Esophagus squamous epithelium (tissue), 5 donors: ENCODE measurements around the gene NID2. TPM values are rescaled to one million over a fixed set of nuclear protein-coding genes. Genes with fewer than 3 reads are reported as not detected.

Experiments
- DNase-seq: peaks from one replicate; lab custom pipeline; 2025; lab: John Stamatoyannopoulos, UW
- H3K27ac ChIP-seq, 4 donors: fragments of 200-600 bp; sonication (generic); one replicate each; pipeline ENCODE4 v1.5.1; 2016 to 2019; ENCODE audit warnings: mild to moderate bottlenecking in 1 of 4
- H3K27me3 ChIP-seq, 4 donors: fragments of 200-600 bp; sonication (generic); 1 replicate in 3 of 4; 2 replicates in 1 of 4; pipeline versions ENCODE4 v1.5.1 to v1.6.0; 2017 to 2021; ENCODE audit warnings: antibody characterized with exemption in 1 of 4
- H3K36me3 ChIP-seq, 3 donors: fragments of 200-600 bp; sonication (generic); one replicate each; pipeline ENCODE4 v1.5.1; 2016 to 2019
- H3K4me1 ChIP-seq, 3 donors: fragments of 200-600 bp; sonication (generic); one replicate each; pipeline ENCODE4 v1.5.1; 2017 to 2019
- H3K4me3 ChIP-seq, 4 donors: fragments of 200-600 bp; sonication (generic); 1 replicate in 3 of 4; 2 replicates in 1 of 4; pipeline ENCODE4 v1.5.1; 2016 to 2019; ENCODE audit warnings: mild to moderate bottlenecking in 2 of 4, moderate library complexity in 1 of 4
- H3K9me3 ChIP-seq, 3 donors: fragments of 200-600 bp; sonication (generic); one replicate each; pipeline ENCODE4 v1.5.1; 2016 to 2019
- POLR2A ChIP-seq, 4 donors: fragments of 450-650 bp; IDR thresholded peaks; one replicate each; pipeline ENCODE4 v1.6.1; 2017; ENCODE audit warnings: antibody characterized with exemption in 4 of 4, mild to moderate bottlenecking in 4 of 4, moderate library complexity in 3 of 4
- WGBS, 2 donors: methylation state at CpG; one replicate each; pipeline ENCODE4 v1.1.5; 2018; 5-methylcytosine and 5-hydroxymethylcytosine counted together
- intact Hi-C: fragments of 100-400 bp; cut with DNase I; formaldehyde crosslinking; loops from one replicate; pipeline ENCODE4 v1.15.0; 2022
- total RNA-seq, 4 donors: library from RNA; depleted of rRNA; stranded (reverse); fragments of >200 nt; gene quantifications; one replicate each; pipeline ENCODE4 v1.1.0, GENCODE V29; 2016
- TF ChIP-seq, protein P1 (sequence below), 6 experiments: fragments of 450-650 bp in 4 of 6; fragments of 200-600 bp in 2 of 6; sonication (generic) in 2 of 6; IDR thresholded peaks; one replicate each; pipeline ENCODE4 v1.5.1; 2016 to 2019; ENCODE audit warnings: antibody characterized with exemption in 6 of 6, mild to moderate bottlenecking in 4 of 6, moderate library complexity in 4 of 6
- donor health status: DM: yes; HTN: yes; CAD: no.

NID2 gene
- total RNA-seq, 4 donors from 2014 or later = 0.91 to 12.2 (median 3.2) TPM

DNA sequence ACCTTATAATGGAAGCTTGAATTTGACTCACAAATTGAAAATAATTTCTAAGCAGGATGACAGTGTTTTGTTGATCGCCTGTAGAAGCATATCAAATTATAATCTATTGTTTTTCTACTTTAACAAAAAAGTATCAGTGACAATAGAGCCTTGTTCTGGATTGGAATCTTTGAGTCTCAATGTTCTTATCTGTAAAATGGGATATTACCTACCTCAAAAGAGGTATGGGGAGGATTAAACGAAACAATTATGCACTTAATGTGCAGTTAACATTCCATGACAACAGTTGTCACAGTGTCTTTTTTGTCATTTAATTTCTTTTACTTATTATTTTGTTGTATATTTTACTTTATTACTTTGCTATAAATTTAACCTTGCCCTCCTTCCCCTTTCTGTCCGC, 78.4 kb downstream of the NID2 start:
- H3K27me3 ChIP-seq = no peaks in the 10 kb centered on the region
- intact Hi-C loops = no loop called here
- WGBS, 2 donors = 62 to 74% methylated on average over 3 of the region's 3 CpGs
- peak overlapping the region; percentile 85 to 97 (median 90) for H3K4me3 ChIP-seq
- H3K4me1 ChIP-seq = peaks cover 5 to 43% (median 10%) of the 10 kb centered on the region in 3 donors
- peak overlapping the region in 1 of 4 donors; percentile 94 for H3K27ac ChIP-seq
- H3K36me3 ChIP-seq = peaks cover 0 to 45% (median 0%) of the 10 kb centered on the region in 3 donors
- no peak for DNase-seq
- no peaks in the 10 kb centered on the region for H3K9me3 ChIP-seq
- no peak for TF ChIP-seq POLR2A (IDR thresholded peaks at IDR 0.05)
- TF ChIP-seq, protein P1, sequence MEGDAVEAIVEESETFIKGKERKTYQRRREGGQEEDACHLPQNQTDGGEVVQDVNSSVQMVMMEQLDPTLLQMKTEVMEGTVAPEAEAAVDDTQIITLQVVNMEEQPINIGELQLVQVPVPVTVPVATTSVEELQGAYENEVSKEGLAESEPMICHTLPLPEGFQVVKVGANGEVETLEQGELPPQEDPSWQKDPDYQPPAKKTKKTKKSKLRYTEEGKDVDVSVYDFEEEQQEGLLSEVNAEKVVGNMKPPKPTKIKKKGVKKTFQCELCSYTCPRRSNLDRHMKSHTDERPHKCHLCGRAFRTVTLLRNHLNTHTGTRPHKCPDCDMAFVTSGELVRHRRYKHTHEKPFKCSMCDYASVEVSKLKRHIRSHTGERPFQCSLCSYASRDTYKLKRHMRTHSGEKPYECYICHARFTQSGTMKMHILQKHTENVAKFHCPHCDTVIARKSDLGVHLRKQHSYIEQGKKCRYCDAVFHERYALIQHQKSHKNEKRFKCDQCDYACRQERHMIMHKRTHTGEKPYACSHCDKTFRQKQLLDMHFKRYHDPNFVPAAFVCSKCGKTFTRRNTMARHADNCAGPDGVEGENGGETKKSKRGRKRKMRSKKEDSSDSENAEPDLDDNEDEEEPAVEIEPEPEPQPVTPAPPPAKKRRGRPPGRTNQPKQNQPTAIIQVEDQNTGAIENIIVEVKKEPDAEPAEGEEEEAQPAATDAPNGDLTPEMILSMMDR (IDR thresholded peaks at IDR 0.05) = no peak

DNA sequence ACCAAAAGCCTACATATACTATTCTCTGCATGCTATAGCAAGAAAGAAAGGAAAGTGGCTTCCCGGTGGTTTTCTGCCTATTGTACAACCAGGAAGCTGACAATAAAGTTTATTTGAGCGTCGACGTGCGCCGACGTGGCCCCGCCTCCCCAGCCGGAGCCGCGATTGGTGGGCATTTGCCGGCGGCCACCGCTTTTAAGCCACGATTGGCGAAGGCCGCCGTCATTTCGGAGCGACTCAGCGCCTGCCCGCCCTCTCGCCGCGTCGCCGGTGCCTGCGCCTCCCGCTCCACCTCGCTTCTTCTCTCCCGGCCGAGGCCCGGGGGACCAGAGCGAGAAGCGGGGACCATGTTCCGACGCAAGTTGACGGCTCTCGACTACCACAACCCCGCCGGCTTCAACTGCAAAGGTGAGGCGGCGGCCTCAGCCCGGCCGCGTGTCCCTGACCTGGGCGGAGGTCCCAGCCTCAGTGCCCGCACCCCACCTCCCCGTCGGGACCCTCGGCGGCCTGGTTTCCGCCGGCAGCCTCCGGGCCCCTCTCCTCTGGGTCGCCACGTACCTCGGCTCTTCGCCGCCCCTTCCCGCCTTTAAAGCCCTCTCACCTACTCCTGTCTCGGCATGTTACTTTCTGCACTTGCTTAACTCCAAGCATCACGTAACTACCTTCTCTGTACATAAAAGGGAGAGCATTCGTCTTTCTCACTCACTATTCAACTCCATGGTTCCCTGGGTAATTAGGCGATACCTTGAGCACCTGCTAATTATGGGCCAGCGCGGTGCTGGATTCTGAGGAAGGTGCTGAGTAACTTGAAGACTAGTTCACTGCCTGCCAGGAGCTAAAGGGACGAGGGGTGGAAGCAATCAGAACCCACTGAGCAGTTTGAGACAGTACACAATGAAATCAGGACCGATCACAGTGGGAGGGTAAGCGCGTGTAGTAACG, 79.3 kb downstream of the NID2 start, which contains the start of gene RTRAF:
TSS of gene RTRAF (plus strand) at position 254 of the 942 bp plus-strand sequence. CDS start at position 348, 94 bp downstream.
- intact Hi-C loops = no loop called here
- peak within 1 kb of the TSS; percentile 85 to 97 (median 90) for H3K4me3 ChIP-seq
- H3K36me3 ChIP-seq = peaks cover 0 to 36% (median 0%) of the 10 kb centered on the region in 3 donors
- WGBS, 2 donors = 0 to 1% methylated on average over 30 to 34 of the region's 72 CpGs
- no peaks in the 10 kb centered on the region for H3K9me3 ChIP-seq
- peak within 1 kb of the TSS; percentile 90 to 94 (median 93) for H3K27ac ChIP-seq
- peaks cover 5 to 43% (median 10%) of the 10 kb centered on the region in 3 donors for H3K4me1 ChIP-seq
- TF ChIP-seq, protein P1 (IDR thresholded peaks at IDR 0.05) = peak in 1 of 6 experiments; percentile 32
- peak in 3 of 4 donors; percentile 60 to 90 (median 82) for TF ChIP-seq POLR2A (IDR thresholded peaks at IDR 0.05)
- no peaks in the 10 kb centered on the region for H3K27me3 ChIP-seq
- DNase-seq = peak; percentile 38

- DNase-seq = no peak
- Histone ChIP-seq H3K9me3 (no peaks in the 10 kb centered on the region), H3K4me3 (no peak overlapping the region), H3K4me1 (peaks cover 5 to 39% (median 7%) of the 10 kb centered on the region in 3 donors), H3K27ac (peak overlapping the region in 2 of 4 donors; percentile 94), H3K36me3 (peaks cover 0 to 23% (median 0%) of the 10 kb centered on the region in 3 donors), H3K27me3 (no peaks in the 10 kb centered on the region)
- no peak for TF ChIP-seq POLR2A (IDR thresholded peaks at IDR 0.05)
- TF ChIP-seq, protein P1 (IDR thresholded peaks at IDR 0.05) = no peak
- 64 to 69% methylated on average over 1 of the region's 1 CpG for WGBS, 2 donors
- intact Hi-C loops = no loop called here
Measured at GRCh38 chr14:51988221-51988620, 80.6 kb downstream of the NID2 start.

- Histone ChIP-seq H3K27me3 (no peaks in the 10 kb centered on the region), H3K4me1 (peaks cover 0 to 7% (median 4%) of the 10 kb centered on the region in 3 donors), H3K4me3 (no peak overlapping the region), H3K36me3 (no peaks in the 10 kb centered on the region), H3K9me3 (no peaks in the 10 kb centered on the region), H3K27ac (no peak overlapping the region)
- intact Hi-C loops = no loop called here
- TF ChIP-seq, protein P1 (IDR thresholded peaks at IDR 0.05) = no peak
- no peak for TF ChIP-seq POLR2A (IDR thresholded peaks at IDR 0.05)
- no peak for DNase-seq
- 74 to 83% methylated on average over 2 of the region's 4 CpGs for WGBS, 2 donors
Measured at GRCh38 chr14:51981218-51981854, 87.5 kb downstream of the NID2 start.
